SK-N-SH (cell line): Measurements from ENCODE around the gene ARHGEF4. TPM values are rescaled to one million over a fixed set of nuclear protein-coding genes. Genes with fewer than 3 reads are reported as not detected.

Experiments used
- CTCF ChIA-PET: fragments of 300-600, 350-600 bp; formaldehyde crosslinking; extraction: SDS; loops from one replicate; lab custom pipeline; 2021; lab: Yijun Ruan, JAX
- POLR2A ChIA-PET: fragments of 350-600 bp; sonication (Branson Sonifier 250); formaldehyde crosslinking; extraction: SDS; loops from one replicate; lab custom pipeline; 2020; ENCODE audit warnings: antibody characterized with exemption, inconsistent platforms; lab: Yijun Ruan, JAX
- DNase-seq: peaks from one replicate; pipeline ENCODE4 v3.0.0; 2012
- H2AFZ ChIP-seq: fragments of 200-600 bp; sonication (generic); 2 replicates; pipeline ENCODE4 v1.8.1; 2016; ENCODE audit warnings: antibody characterized with exemption, mild to moderate bottlenecking, low read depth
- H3F3A ChIP-seq: fragments of 200-600 bp; sonication (generic); replicated peaks from 2 replicates; pipeline ENCODE3; 2016; ENCODE audit warnings: antibody characterized with exemption, mild to moderate bottlenecking; ENCODE audit not compliant: insufficient read depth
- H3K27ac ChIP-seq, 2 experiments: fragments of 200-500 bp in 1 of 2; fragments of 200-600 bp in 1 of 2; sonication (Bioruptor generic) in 1 of 2; sonication (generic), shearing (Covaris generic) in 1 of 2; 2 replicates each; pipeline versions ENCODE4 v1.5.1 to v1.6.1; 2014 to 2016; ENCODE audit warnings: low read depth in 2 of 2, inconsistent platforms in 1 of 2, low read length in 1 of 2, mild to moderate bottlenecking in 1 of 2, mixed read lengths in 1 of 2
- H3K27me3 ChIP-seq: fragments of 200-600 bp; sonication (generic), shearing (Covaris generic); 2 replicates; pipeline ENCODE4 v1.6.1; 2016; ENCODE audit warnings: mixed run types; ENCODE audit not compliant: insufficient read depth
- H3K36me3 ChIP-seq, 2 experiments: fragments of 200-500 bp in 1 of 2; fragments of 200-600 bp in 1 of 2; sonication (Bioruptor generic) in 1 of 2; sonication (generic) in 1 of 2; replicated peaks in 1 of 2; 2 replicates each; pipeline versions ENCODE3 to v1.5.1; 2014 to 2016; ENCODE audit warnings: low read length in 1 of 2, mild to moderate bottlenecking in 1 of 2; ENCODE audit not compliant: insufficient read depth in 2 of 2, control insufficient read depth in 1 of 2
- H3K4me1 ChIP-seq, 2 experiments: fragments of 200-500 bp in 1 of 2; fragments of 200-600 bp in 1 of 2; sonication (Bioruptor generic) in 1 of 2; sonication (generic), shearing (Covaris generic) in 1 of 2; 2 replicates each; pipeline versions ENCODE4 v1.5.1 to v1.6.1; 2014 to 2016; ENCODE audit warnings: low read depth in 1 of 2, low read length in 1 of 2, mixed run types in 1 of 2; ENCODE audit not compliant: insufficient read depth in 2 of 2, control insufficient read depth in 1 of 2
- H3K4me2 ChIP-seq: fragments of 200-600 bp; sonication (generic), shearing (Covaris generic); 2 replicates; pipeline ENCODE4 v1.6.1; 2017; ENCODE audit warnings: mixed run types
- H3K4me3 ChIP-seq, 2 experiments: fragments of 200-500 bp in 1 of 2; fragments of 200-600 bp in 1 of 2; sonication (Bioruptor generic) in 1 of 2; sonication (generic), shearing (Covaris generic) in 1 of 2; 2 replicates each; pipeline versions ENCODE4 v1.5.1 to v1.8.1; 2014 to 2016; ENCODE audit warnings: low read depth in 2 of 2, inconsistent platforms in 1 of 2, low read length in 1 of 2, mild to moderate bottlenecking in 1 of 2, mixed read lengths in 1 of 2, moderate library complexity in 1 of 2
- H3K79me2 ChIP-seq: fragments of 200-600 bp; sonication (generic); 2 replicates; pipeline ENCODE4 v1.8.1; 2017; ENCODE audit warnings: mild to moderate bottlenecking; ENCODE audit not compliant: insufficient read depth
- H3K9ac ChIP-seq: fragments of 200-600 bp; sonication (generic); 2 replicates; pipeline ENCODE4 v1.6.1; 2017; ENCODE audit warnings: mixed run types
- H3K9me2 ChIP-seq: fragments of 200-600 bp; sonication (generic); 2 replicates; pipeline ENCODE4 v1.6.1; 2017; ENCODE audit warnings: mixed run types
- H3K9me3 ChIP-seq: fragments of 200-600 bp; sonication (generic); 2 replicates; pipeline ENCODE4 v1.6.1; 2017; ENCODE audit warnings: mixed run types, mild to moderate bottlenecking, moderate library complexity
- H4K20me1 ChIP-seq: fragments of 200-600 bp; sonication (generic); 2 replicates; pipeline ENCODE4 v1.6.1; 2017; ENCODE audit warnings: mild to moderate bottlenecking, mixed run types; ENCODE audit not compliant: insufficient read depth
- EP300 ChIP-seq, 2 experiments: IDR thresholded peaks; 2 replicates each; pipeline versions ENCODE4 v1.4.0 to v1.6.1; 2012; ENCODE audit warnings: borderline replicate concordance in 1 of 2, low read depth in 1 of 2, low read length in 1 of 2
- FOXJ3 ChIP-seq: sonication (generic); formaldehyde crosslinking; IDR thresholded peaks from 2 replicates; pipeline ENCODE4 v1.5.1; 2020; ENCODE audit warnings: mild to moderate bottlenecking, missing genetic modification reagents
- GATA2 ChIP-seq: sonication (generic); formaldehyde crosslinking; IDR thresholded peaks from 2 replicates; pipeline ENCODE4 v1.5.0; 2020; ENCODE audit warnings: mild to moderate bottlenecking, missing genetic modification reagents
- JUND ChIP-seq: IDR thresholded peaks from 2 replicates; pipeline ENCODE4 v1.4.0; 2012
- MAX ChIP-seq: IDR thresholded peaks from 2 replicates; pipeline ENCODE4 v1.4.0; 2012; ENCODE audit warnings: low read depth
- MXI1 ChIP-seq: IDR thresholded peaks from 2 replicates; pipeline ENCODE4 v1.6.1; 2012; ENCODE audit warnings: mild to moderate bottlenecking, low read depth, low read length, improper control_type of control experiment
- NFIC ChIP-seq: IDR thresholded peaks from 2 replicates; pipeline ENCODE4 v1.4.0; 2012; ENCODE audit warnings: borderline replicate concordance
- NRF1 ChIP-seq: IDR thresholded peaks from 2 replicates; pipeline ENCODE4 v1.6.1; 2012; ENCODE audit warnings: low read depth, mild to moderate bottlenecking, low read length
- POLR2AphosphoS5 ChIP-seq: IDR thresholded peaks from 2 replicates; pipeline ENCODE4 v1.6.1; 2012; ENCODE audit warnings: low read depth, low read length
- RCOR1 ChIP-seq: fragments of 150-350 bp; IDR thresholded peaks from 2 replicates; pipeline ENCODE4 v1.6.1; 2017; ENCODE audit warnings: antibody characterized with exemption, low read length
- RFX5 ChIP-seq: IDR thresholded peaks from 2 replicates; pipeline ENCODE4 v1.6.1; 2012; ENCODE audit warnings: mild to moderate bottlenecking, improper control_type of control experiment, low read length
- SMC3 ChIP-seq: IDR thresholded peaks from 2 replicates; pipeline ENCODE4 v1.6.1; 2012; ENCODE audit warnings: low read depth, low read length, improper control_type of control experiment
- WGBS: methylation state at CpG from one replicate; pipeline ENCODE4 v1.1.6; 2017; ENCODE audit warnings: low lambda C conversion rate; 5-methylcytosine and 5-hydroxymethylcytosine counted together
- polyA plus RNA-seq, 3 experiments: library from polyadenylated mRNA; depleted of rRNA; stranded (reverse); fragments of >200 nt; gene quantifications; 2 replicates each; pipeline ENCODE4 v1.2.3, GENCODE V29; 2012
- TF ChIP-seq, protein P1 (sequence below): fragments of 150-350 bp; IDR thresholded peaks from 2 replicates; pipeline ENCODE4 v1.6.1; 2017; ENCODE audit warnings: antibody characterized with exemption, low read length, low read depth, borderline replicate concordance
- TF ChIP-seq, protein P2 (sequence below): IDR thresholded peaks from 2 replicates; pipeline ENCODE4 v1.6.1; 2012; ENCODE audit warnings: mild to moderate bottlenecking, low read depth, low read length, moderate library complexity
- TF ChIP-seq, protein P3 (sequence below): fragments of 200-600 bp; sonication (generic); IDR thresholded peaks from 2 replicates; pipeline ENCODE4 v1.6.1; 2017; ENCODE audit warnings: antibody characterized with exemption, mild to moderate bottlenecking, moderate library complexity

The ARHGEF4 gene
- polyA plus RNA-seq, 1 of the 3 experiments (the other 2 are of a cell fraction), result 2.3 TPM

GRCh38 chr2:130826821-130827501 lies 9.8 kb upstream of the ARHGEF4 start:
- no peaks in the 10 kb centered on the region for H3K27me3 ChIP-seq
- H3K36me3 ChIP-seq, result no peaks in the 10 kb centered on the region
- no peaks in the 10 kb centered on the region for H3K9me2 ChIP-seq
- TF ChIP-seq EP300 (IDR thresholded peaks at IDR 0.05; ENCODE audit: borderline replicate concordance in 1 of 2, low read depth in 1 of 2, low read length in 1 of 2) (no peak), RCOR1 (no peak), JUND (no peak), GATA2 (CRISPR knock-in tag) (no peak), MAX (no peak), NFIC (no peak), POLR2AphosphoS5 (no peak), RFX5 (no peak), NRF1 (no peak), FOXJ3 (no peak), SMC3 (no peak), MXI1 (no peak)
- TF ChIP-seq, protein P1, sequence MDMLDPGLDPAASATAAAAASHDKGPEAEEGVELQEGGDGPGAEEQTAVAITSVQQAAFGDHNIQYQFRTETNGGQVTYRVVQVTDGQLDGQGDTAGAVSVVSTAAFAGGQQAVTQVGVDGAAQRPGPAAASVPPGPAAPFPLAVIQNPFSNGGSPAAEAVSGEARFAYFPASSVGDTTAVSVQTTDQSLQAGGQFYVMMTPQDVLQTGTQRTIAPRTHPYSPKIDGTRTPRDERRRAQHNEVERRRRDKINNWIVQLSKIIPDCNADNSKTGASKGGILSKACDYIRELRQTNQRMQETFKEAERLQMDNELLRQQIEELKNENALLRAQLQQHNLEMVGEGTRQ, result no peak
- TF ChIP-seq, protein P2, sequence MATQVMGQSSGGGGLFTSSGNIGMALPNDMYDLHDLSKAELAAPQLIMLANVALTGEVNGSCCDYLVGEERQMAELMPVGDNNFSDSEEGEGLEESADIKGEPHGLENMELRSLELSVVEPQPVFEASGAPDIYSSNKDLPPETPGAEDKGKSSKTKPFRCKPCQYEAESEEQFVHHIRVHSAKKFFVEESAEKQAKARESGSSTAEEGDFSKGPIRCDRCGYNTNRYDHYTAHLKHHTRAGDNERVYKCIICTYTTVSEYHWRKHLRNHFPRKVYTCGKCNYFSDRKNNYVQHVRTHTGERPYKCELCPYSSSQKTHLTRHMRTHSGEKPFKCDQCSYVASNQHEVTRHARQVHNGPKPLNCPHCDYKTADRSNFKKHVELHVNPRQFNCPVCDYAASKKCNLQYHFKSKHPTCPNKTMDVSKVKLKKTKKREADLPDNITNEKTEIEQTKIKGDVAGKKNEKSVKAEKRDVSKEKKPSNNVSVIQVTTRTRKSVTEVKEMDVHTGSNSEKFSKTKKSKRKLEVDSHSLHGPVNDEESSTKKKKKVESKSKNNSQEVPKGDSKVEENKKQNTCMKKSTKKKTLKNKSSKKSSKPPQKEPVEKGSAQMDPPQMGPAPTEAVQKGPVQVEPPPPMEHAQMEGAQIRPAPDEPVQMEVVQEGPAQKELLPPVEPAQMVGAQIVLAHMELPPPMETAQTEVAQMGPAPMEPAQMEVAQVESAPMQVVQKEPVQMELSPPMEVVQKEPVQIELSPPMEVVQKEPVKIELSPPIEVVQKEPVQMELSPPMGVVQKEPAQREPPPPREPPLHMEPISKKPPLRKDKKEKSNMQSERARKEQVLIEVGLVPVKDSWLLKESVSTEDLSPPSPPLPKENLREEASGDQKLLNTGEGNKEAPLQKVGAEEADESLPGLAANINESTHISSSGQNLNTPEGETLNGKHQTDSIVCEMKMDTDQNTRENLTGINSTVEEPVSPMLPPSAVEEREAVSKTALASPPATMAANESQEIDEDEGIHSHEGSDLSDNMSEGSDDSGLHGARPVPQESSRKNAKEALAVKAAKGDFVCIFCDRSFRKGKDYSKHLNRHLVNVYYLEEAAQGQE, result no peak
- TF ChIP-seq, protein P3, sequence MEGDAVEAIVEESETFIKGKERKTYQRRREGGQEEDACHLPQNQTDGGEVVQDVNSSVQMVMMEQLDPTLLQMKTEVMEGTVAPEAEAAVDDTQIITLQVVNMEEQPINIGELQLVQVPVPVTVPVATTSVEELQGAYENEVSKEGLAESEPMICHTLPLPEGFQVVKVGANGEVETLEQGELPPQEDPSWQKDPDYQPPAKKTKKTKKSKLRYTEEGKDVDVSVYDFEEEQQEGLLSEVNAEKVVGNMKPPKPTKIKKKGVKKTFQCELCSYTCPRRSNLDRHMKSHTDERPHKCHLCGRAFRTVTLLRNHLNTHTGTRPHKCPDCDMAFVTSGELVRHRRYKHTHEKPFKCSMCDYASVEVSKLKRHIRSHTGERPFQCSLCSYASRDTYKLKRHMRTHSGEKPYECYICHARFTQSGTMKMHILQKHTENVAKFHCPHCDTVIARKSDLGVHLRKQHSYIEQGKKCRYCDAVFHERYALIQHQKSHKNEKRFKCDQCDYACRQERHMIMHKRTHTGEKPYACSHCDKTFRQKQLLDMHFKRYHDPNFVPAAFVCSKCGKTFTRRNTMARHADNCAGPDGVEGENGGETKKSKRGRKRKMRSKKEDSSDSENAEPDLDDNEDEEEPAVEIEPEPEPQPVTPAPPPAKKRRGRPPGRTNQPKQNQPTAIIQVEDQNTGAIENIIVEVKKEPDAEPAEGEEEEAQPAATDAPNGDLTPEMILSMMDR, result no peak
- TF ChIP-seq, all 33 proteins: peak for 0
- no peak overlapping the region for H3K4me3 ChIP-seq
- ChIA-PET CTCF (interaction anchor here (0.8 to 2.8 kb wide), 4 partner anchors 11 to 47 kb away, joined by 3 to 10 read pairs (median 7); partner anchors contain the start of gene ARHGEF4), POLR2A (no interaction called here)
- no peaks in the 10 kb centered on the region for H3K79me2 ChIP-seq
- no peaks in the 10 kb centered on the region for H3F3A ChIP-seq
- H2AFZ ChIP-seq, result no peak overlapping the region
- DNase-seq, result no peak
- no peaks in the 10 kb centered on the region for H3K9me3 ChIP-seq
- WGBS, result 81% methylated on average over 5 of the region's 7 CpGs
- H3K27ac ChIP-seq, result no peak overlapping the region
- no peak overlapping the region for H3K9ac ChIP-seq
- no peaks in the 10 kb centered on the region for H4K20me1 ChIP-seq
- H3K4me1 ChIP-seq, result peaks cover 2 to 4% of the 10 kb centered on the region in 2 experiments; a peak in 2 of 4 replicates
- H3K4me2 ChIP-seq, result no peak overlapping the region
